Renal pelvis (tissue), 4 donors: ENCODE results near the gene UBE2QL1. TPM values are rescaled to one million over a fixed set of nuclear protein-coding genes. Genes with fewer than 3 reads are reported as not detected.

Source experiments
- DNase-seq: peaks from one replicate; pipeline ENCODE4 v3.0.0-alpha.2; 2013
- polyA plus RNA-seq, 3 donors: library from polyadenylated mRNA; unstranded; fragments of 120-200 nt; gene quantifications; one replicate each; pipeline ENCODE4 v1.2.1, GENCODE V29; 2013; ENCODE audit not compliant: insufficient read length in 3 of 3

The UBE2QL1 gene
- polyA plus RNA-seq, 3 donors, result 0.67 to 0.95 (median 0.82) TPM

DNA sequence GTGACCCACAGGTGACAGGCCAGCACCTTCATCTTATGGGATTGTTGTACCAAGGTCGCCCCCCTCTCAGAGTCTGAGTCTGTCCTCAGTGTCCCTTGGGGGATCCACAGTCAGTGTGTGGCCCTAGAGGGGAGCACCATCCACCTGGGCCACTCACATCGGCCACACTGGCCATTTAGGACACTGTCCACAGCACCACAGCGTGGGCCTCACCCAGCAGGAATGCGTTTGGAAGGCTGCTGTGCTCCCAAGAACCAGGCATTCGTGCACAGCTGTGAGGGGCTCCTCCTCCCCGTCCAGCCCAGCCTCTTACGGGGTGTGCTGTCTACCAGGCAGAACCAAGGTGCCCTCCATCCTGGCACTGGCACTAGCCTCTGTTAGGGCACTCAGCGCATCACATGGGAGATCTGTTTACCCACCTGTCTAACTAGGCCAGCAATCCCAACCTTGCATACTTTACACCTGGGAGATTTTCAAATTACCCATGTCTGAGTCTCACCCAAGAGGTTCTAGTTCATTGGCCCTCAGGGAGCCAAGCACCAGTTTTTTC lies 24.5 kb upstream of the UBE2QL1 start:
- DNase-seq, result no peak

DNA sequence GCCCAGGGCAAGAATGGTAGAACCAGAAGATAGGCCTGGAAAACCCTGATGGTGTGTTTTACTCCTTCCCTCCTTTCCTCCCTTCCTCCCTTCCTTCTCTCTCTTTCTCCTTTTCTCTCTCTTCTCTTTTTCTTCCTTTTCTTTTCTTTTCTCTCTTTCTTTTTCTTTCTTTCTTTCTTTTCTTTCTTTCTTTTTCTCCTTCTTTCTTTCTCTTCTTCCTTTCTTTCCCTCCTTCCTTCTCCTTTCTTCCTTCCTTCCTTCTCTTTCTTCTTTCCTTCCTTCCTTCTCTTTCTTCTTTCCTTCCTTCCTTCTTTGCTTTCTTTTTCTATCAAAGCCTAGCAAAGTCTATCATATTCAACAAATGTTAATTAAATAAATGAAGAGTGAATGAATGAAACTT lies 24.0 kb upstream of the UBE2QL1 start:
- DNase-seq, result no peak

DNA sequence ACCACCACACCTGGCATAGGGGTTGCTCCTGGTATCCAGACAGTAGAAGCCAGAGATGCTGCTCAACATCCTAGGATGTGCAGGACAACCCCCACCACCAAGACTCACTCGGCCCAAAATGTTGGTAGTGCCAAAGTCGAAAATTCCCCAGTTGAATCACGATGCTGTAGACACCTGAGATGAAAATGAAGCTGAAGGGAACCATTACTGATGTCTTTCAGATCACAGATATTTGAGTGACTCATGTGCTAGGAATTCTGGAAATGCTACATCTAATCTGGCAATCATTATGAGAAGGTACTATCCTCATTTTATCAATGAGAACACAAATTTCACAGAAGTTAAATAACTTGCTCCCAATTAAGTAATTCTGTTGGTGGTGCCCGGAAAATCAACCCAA lies 21.0 kb upstream of the UBE2QL1 start:
- no peak for DNase-seq

DNA sequence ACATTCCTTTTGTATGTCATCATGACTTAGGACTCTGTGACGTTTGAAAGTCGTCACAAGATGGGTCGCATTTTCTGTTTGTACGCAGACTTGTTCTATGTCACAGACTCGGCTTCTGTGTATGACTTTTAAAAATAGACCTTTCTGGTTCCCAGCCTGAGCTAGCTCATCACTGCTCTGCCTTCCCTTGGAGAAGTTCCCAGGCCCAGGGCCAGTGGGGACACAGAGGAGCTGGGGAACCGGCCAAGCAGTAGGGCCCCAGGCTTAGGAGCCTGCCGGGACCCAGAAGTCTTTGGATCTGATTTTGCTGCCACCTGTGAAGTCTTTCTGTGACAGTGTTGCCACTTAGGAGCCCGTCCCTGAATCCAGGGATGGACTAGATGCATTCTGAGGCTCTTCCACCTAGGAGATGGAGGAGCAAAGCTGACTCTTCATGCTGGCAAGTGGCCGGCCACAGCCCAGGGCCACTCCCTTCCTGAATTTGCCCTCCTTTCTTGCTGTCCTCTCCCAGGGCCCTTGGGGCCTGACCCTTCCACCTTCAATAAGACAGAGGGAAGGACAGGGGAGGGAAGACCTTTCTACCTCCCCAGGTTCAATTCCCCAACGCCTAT lies 18.1 kb upstream of the UBE2QL1 start:
- no peak for DNase-seq

DNA sequence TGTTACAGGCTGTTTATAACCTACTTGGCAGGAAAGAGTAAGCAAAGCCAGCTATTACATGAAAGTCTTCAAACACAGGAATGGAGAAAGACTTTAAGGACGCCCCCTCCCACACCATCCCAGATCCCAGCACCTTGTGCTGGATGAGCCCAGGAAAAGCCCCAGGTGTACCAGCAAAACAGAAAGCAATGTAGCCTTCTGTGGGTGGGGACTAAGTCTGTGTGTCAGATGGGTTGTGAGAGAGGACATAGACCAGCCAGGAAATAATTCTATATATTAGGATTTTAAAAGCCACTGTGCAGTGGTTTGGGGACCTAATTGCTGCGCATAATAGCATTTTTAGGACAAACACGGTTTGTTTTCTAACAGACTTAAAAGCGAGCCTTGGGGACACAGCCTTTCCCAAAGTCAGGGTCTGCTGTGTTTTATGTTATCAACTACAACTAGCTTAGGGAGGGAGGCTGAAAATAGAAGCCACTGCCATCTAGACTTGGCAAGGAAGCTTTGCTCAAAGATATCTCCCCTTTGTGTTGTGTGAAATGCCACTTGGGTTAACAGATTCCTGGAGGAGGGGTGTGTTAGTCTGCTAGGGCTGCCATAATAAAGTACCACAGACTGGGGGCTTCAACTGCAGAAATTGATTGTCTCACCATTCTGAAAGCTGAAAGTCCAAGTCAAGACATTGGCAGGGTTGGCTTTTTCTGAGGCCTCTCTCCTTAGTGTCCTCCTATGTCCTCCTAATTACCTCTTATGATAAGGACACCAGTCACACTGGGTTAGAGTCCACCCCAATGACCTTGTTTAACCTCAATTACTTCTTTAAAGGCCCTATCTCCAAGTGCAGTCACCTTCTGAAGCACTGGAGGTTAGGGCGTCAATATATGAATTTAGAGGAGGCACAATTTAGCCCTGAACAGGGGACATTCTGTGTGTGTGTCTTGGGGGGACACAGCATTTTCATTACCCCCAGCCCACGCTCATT lies 17.2 kb upstream of the UBE2QL1 start:
- DNase-seq, result no peak

DNA sequence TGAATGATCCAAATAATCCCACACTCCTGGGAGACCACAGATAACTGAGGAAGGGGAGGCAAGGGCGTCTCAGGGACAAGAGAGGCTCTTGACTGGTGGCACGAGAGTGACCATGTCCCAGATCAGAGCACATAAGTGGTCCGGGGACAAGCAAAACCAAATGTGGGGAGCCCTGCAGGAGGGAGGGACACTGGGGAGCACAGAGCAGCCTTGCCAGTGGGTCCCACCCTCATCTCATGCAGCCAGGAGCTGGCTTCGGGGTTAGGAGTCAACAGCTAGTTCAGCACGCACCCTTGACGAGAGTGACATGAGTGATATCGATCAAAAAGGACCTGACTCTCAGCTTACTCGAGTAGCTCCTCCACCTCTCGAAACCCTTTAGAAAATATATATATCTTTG lies 16.5 kb upstream of the UBE2QL1 start:
- no peak for DNase-seq

DNA sequence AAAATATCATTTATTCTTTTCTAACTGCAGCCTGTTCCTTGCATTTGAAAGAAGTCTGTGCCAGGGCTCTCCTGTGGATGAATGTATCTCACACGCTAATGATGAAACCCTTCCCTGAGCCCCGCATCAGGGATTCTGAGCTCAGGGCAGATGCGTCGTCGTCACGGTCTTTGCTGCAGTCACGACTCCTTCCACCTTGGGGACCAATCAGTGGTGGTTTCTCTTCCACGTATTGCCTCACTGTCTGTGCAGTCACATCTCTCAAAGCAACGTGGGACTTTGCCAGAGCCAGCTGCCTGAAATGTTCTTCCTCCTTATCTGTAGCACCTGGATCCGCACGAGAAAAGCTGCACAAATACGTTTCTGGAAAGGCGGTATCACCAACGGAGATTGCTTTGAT lies 13.9 kb upstream of the UBE2QL1 start:
- no peak for DNase-seq

DNA sequence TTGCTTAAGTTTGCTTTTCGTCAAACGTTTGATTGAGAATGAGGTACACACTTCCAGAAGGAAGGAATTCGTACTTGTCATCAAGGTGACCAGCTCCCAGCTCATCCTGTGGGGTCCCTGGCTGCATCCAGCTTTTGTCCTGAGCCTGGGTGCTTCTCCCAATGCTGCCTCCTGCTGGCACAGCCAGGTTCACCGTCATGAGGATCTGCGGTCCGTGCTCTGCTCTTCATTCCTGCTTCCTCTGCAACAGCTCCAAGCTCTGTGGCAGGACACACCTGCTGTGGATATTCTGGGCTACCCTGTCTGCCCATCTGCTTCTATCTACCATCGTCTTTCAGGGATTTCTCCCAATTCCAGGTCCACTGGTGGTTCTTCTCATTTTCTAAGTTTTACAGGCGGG lies 13.3 kb upstream of the UBE2QL1 start:
- DNase-seq, result no peak

DNA sequence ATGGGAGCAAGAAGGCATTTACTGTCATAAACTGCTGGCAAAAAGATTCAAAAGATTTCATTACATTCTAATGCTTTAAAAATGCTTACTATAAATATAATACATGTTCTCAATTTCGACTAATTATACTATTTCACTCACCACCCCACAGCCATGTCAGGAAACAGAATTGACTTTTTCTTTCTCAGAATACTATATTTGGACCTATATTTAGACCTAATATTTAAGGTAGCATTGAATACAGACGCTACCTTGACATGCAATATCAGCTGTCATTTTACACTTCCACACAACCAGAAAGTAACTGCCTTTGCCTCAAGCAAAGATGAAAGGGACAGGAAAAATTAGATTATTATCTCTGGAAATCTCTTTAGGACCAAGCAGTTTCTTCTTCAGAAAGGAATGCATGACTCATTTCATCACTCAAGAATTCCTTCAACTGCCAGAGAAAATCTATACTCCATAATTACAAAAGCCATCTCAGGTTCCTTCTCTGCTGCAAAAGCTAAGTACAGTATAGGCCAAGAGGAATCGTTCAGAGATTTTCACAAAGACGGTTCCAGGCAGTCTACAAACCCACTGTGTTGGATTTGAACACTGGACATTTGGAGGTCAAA lies 11.8 kb upstream of the UBE2QL1 start:
- DNase-seq, result no peak

DNA sequence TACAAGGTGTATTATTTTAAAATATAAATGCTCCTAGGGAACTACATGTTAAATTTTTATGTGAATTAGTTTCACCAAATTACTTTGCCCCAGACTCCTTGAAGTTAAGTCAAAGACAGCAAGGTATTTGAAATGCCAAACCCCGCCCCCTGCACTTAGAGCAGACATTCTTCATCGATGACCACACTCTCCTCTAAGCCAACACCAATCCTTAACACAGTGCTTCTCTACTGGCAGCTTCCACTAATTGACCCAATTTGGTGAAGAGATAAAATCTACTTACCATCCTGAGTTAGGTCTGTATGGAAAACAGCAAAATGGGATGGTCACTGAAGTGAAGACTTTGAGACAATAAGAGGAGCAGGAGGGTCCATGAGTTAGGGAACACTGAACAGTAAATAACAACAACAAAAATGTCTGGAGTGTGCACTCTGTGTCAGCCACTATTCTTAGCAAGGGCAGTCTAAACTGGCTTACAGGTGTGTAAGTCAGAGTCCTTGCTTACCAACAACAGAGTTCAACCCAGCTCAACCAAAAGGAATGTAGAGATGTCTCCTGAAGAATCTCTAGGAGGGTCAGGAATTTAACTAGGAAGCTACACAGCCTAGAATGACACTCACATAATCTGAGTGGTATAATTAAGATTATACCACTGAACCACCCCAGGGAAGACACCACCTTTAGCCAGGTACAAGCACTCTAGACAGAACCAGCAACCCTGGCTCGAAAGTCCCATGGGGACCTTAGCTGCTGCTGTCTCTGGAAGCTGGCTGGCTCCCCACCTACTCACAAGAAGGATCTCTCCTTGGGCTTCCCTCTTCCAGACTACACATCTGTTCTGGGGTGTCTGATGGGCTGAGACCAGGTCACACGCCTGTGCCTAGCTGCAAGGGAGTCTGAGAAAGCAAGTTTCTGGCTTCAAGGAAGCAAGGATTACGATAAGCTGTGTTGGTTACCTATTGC lies 8.8 kb upstream of the UBE2QL1 start:
- no peak for DNase-seq

DNA sequence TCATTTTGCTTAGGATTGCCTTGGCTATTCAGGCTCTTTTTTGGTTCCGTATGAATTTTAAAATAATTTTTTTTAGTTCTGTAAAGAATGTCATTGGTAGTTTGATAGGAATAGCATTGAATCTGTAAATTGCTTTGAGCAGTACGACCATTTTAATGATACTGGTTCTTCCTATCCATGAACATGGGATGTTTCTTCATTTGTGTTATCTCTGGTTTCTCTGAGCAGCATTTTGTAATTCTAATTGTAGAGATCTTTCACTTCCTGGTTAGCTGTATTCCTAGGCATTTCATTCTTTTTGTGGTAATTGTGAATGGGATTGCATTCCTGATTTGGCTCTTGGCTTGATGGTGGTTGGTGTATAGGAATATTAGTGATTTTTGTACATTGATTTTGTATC lies 6.3 kb upstream of the UBE2QL1 start:
- DNase-seq, result no peak

DNA sequence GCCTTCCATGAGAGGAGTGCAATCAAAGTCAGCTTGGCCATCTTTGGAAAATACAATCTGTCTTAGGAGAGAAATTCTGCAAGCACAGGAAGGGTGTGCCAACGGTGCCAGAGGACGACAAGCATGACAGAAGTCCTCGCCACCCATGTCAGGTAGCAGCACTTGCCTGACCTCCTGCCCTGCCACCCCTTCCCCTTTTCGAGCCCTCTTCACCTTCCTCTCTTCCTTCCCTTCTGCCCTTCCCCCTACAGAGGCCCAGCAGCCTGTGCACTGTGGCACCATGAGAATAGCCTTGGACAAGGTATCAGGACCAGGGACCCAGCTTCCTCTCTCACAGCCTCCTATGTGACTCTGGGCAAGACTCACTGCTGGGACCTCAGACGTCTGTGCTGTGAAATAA lies 5.3 kb upstream of the UBE2QL1 start:
- DNase-seq, result no peak

DNA sequence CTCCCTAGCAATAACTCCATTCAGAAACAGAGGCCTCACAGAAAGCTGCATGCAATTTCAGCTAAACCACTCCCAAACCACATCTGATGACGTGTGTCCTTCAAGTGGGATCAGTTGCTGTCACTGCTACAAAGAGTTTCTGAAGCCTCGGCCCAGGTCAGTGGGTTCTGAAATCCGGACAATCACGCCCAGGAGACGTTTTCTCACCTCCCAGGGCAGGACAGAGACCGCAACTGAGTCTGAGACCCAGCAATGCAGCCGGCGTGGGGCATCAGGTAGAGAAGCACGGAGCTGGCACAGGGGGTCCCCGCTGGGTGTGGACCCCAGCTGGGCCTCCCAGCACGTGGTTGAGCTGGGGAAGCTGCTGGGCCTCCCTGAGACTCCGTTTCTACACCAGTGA lies 2.6 kb upstream of the UBE2QL1 start:
- no peak for DNase-seq

DNA sequence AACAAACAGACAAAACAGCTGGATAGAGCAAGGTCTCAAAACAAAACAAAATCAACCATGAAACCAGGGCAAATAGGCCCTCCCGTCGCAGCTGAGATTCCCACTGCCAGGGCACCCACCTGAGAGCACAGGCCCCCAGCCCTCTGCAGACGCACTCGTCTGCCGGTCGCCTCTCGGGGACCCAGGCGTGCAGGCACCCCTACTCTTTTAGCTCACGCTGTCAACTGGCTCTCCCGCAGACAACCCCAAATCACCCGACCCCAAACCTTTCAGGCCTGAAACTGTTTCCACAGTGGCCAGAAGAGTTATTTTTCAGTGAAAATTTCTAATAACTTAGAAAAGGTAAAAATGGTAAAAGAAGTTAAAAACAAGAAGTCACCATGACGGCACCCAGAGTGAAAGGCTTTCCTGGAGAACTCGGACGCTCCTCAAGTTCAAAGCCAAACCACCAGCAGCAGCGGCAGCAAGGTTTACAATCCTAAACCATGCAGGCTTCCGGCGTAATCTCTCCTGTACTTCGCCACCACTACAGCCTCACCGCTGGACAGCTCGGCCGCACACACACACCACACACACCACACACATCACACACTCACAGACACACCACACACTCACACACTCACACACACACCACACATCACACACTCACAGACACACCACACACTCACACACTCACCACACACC lies 1.9 kb upstream of the UBE2QL1 start:
- no peak for DNase-seq

DNA sequence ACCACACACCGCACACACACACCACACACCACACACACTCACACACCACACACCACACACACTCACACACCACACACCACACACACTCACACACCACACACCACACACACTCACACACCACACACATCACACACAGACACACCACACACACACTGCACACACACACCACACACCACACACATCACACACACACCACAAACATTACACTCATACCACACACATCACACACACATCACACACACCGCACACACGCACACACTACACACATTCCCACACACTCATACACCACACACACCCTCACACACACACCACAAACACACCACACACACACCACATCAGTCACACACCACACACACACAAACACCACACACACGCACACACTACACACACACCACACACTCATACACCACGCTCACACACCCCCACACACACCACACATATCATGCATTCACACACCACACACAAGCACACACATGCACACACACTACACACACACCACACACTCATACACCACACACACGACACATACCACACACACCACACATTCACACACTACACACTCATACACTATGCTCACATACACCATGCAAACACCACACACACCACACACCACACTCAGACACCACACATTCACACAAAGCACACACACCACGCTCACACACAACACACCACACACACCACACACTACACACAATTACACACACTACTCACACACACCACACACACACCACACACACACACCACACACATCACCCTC lies 1.1 kb upstream of the UBE2QL1 start:
- no peak for DNase-seq

DNA sequence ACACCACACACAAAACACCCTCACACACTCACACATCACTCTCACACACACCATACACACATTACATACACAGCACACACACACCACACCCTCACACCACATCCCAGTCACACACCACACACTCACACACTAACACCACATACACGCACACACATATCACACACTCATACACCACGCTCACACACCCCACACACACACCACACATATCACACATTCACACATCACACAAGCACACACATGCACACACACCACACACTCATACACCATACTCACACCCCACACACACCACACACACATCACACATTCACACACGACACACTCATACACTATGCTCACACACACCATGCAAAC lies 543 bp upstream of the UBE2QL1 start:
- DNase-seq, result no peak

DNA sequence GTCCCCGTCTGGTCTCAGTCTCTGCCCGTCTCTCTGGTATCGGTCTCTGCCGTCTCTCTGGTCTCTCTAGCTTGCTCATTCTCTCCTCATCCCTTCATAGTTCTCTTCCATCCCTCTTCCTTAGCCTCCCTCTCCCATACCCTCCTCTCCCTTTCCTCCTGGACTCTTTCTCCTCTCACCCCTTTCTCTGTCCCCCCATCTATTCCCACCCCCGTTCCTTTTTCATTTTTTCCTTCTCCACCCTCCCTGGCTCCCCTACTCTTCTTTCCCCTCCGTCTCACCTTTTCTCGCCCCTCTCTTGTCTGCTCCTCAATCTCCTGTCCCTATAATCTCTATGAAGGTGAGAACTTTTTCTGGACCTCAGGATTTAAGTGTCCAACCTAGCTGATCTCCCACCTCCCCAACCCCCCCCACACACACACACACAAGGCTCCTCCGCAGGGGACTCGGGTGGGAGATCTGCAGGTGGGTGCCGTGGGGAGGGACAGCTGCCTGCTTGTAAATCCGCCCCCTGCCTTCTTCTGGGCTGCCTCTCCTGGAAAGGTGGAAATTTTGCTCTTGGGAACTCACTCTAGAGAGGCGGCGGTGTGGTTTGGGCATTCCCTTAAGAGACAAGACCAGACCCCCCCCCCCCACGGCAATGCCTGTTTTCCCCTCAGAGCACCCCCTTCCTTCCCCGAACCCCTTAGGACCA lies 953 bp downstream of the UBE2QL1 start:
- no peak for DNase-seq

DNA sequence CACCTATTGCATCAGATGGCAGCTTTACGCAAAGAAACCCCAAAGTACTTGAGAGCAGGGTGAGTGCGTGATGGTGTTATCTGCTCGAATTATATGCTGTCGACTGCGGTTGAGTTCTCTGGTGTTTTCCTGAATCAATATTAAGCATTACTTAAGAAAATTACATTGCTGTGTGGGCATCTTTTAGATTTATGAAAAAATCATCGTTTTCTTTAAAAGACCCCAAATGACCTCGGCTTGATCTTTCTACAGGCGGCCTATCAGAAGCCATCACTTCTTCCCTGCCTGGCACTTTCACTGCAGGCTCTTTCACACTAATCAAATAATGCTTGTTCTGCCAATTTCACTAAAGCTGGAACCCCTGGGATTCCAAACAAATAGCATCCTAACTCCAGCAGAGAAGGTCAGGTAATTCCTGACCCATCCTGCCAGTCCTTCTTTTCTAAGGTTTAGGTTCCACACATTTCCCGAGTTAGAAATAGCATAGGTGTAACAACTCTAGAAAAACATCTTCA lies 1.7 kb downstream of the UBE2QL1 start:
- no peak for DNase-seq
